Transverse colon (tissue), 4 donors: Measurements from ENCODE around the gene CHAD. TPM values are rescaled to one million over a fixed set of nuclear protein-coding genes. Genes with fewer than 3 reads are reported as not detected.

Experiments
- DNase-seq: peaks from one replicate; pipeline ENCODE4 v3.0.0-alpha.2; 2019
- H3K27ac ChIP-seq, 4 donors: fragments of 200-600 bp; sonication (generic); 2 replicates each; pipeline ENCODE4 v1.5.1; 2016 to 2018; ENCODE audit warnings: inconsistent platforms in 4 of 4
- H3K27me3 ChIP-seq: fragments of 200-600 bp; sonication (generic); 2 replicates; pipeline ENCODE4 v1.5.1; 2017; ENCODE audit warnings: inconsistent platforms
- H3K36me3 ChIP-seq, 4 donors: fragments of 200-600 bp; sonication (generic); 2 replicates each; pipeline ENCODE4 v1.5.1; 2017 to 2019; ENCODE audit warnings: inconsistent platforms in 4 of 4
- H3K4me1 ChIP-seq, 4 donors: fragments of 200-600 bp; sonication (generic); 2 replicates each; pipeline ENCODE4 v1.5.1; 2017 to 2020; ENCODE audit warnings: inconsistent platforms in 4 of 4
- H3K4me3 ChIP-seq, 4 donors: fragments of 200-600 bp; sonication (generic); 1 replicate in 1 of 4; 2 replicates in 3 of 4; pipeline versions ENCODE4 v1.5.1 to v1.6.1; 2017 to 2019; ENCODE audit warnings: inconsistent platforms in 4 of 4
- H3K9me3 ChIP-seq, 2 donors: fragments of 200-600 bp; sonication (generic); 2 replicates each; pipeline ENCODE4 v1.5.1; 2017 to 2019; ENCODE audit warnings: inconsistent platforms in 2 of 2
- CTCF ChIP-seq, 5 experiments: fragments of 200-600 bp in 3 of 5; fragments of 450-650 bp in 2 of 5; sonication (generic) in 3 of 5; IDR thresholded peaks; 1 replicate in 2 of 5; 2 replicates in 3 of 5; pipeline ENCODE4 v1.5.1; 2016 to 2017; ENCODE audit warnings: antibody characterized with exemption in 5 of 5, inconsistent platforms in 3 of 5, mild to moderate bottlenecking in 2 of 5, moderate library complexity in 1 of 5
- EP300 ChIP-seq: sonication (generic); formaldehyde crosslinking; IDR thresholded peaks from one replicate; pipeline ENCODE4 v1.6.1; 2017; ENCODE audit warnings: antibody characterized with exemption, low read depth
- POLR2A ChIP-seq: fragments of 450-650 bp; IDR thresholded peaks from one replicate; pipeline ENCODE4 v1.6.1; 2016; ENCODE audit warnings: antibody characterized with exemption, mild to moderate bottlenecking, moderate library complexity
- POLR2AphosphoS5 ChIP-seq, 3 donors: sonication (generic); formaldehyde crosslinking; IDR thresholded peaks; one replicate each; pipeline ENCODE4 v1.6.1; 2016; ENCODE audit warnings: antibody characterized with exemption in 3 of 3
- WGBS, 2 donors: methylation state at CpG; one replicate each; pipeline ENCODE4 v1.1.5; 2018; ENCODE audit warnings: low coverage in 1 of 2; 5-methylcytosine and 5-hydroxymethylcytosine counted together
- in situ Hi-C, 4 donors: fragments of 200-750 bp; cut with MboI; loops; one replicate each; pipeline versions ENCODE4 v1.15.0 to v1.15.1; 2017; ENCODE audit warnings: low sequenced_read_pairs in 3 of 4, low pct_ligation_motif_present in 1 of 4, low pct_unique_long_range_greater_than_20kb in 1 of 4
- intact Hi-C: fragments of 100-400 bp; cut with DNase I; formaldehyde crosslinking; loops from one replicate; pipeline ENCODE4 v1.15.1; 2023; ENCODE audit warnings: low total_unique reads
- total RNA-seq, 4 donors: library from RNA; depleted of rRNA; stranded (reverse); fragments of >200 nt; gene quantifications; one replicate each; pipeline ENCODE4 v1.1.0, GENCODE V29; 2016

Gene CHAD
- total RNA-seq, 4 donors from 2014 or later = 9.6 to 59.8 (median 19.7) TPM

DNA sequence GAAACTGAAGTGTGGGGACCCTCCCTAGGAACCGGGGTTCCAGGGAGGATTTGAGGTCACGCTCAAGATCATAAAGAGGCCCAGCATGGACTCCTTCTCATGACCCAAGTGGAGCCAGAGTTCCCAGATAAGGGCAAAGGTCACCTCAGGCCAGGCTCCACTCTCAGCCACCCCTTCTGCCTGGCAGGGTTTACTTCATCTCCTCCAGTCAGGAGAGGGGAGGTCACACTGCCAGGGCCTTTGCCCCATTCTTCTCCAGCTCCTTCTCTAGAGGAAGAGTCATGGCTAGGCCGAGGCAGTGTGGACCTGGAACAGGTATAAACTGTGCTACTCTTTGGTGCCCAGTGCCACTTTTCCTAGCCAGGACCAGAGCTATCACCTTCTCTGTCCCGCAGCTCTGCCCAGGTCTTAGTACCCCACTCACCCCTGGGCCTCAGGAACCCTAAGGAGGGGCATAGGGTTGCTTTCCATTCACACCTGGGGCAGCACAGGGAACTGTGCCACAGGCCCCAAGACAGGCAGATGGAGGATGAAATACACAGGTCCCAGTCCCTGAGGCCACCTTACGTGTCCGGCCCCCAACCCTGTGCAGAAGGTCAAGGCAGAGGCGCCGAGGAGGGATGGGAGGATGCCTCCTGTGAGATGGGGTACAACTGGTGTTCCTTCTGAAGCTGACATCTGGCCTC, 43.5 kb downstream of the CHAD start:
- H3K27me3 ChIP-seq = no peaks in the 10 kb centered on the region
- no peak for DNase-seq
- no peak for TF ChIP-seq POLR2AphosphoS5 (IDR thresholded peaks at IDR 0.05)
- no peak for TF ChIP-seq CTCF (IDR thresholded peaks at IDR 0.05)
- TF ChIP-seq POLR2A = no peak
- no peak for TF ChIP-seq EP300
- 81% methylated on average over 6 of the region's 8 CpGs; no CpG with 5 or more reads in 1 of the 2 donors for WGBS, 2 donors
- in situ Hi-C loops = no loop called here
- H3K4me3 ChIP-seq = peak overlapping the region; percentile 55 to 76 (median 64)
- H3K36me3 ChIP-seq = no peaks in the 10 kb centered on the region
- H3K9me3 ChIP-seq = no peaks in the 10 kb centered on the region
- intact Hi-C loops = no loop called here
- peaks cover 11 to 65% (median 46%) of the 10 kb centered on the region in 4 donors for H3K4me1 ChIP-seq
- peak overlapping the region; percentile 87 to 92 (median 90) for H3K27ac ChIP-seq

GRCh38 chr17:50424246-50424995, 44.3 kb downstream of the CHAD start:
- Histone ChIP-seq H3K27me3 (no peaks in the 10 kb centered on the region), H3K36me3 (no peaks in the 10 kb centered on the region), H3K9me3 (no peaks in the 10 kb centered on the region), H3K4me3 (no peak overlapping the region), H3K4me1 (peaks cover 11 to 59% (median 43%) of the 10 kb centered on the region in 4 donors), H3K27ac (peak overlapping the region; percentile 14 to 92 (median 90))
- WGBS, 2 donors = 76 to 96% methylated on average over 4 to 9 of the region's 9 CpGs
- in situ Hi-C loops (no loop called here), intact Hi-C loops (no loop called here)
- no peak for DNase-seq
- TF ChIP-seq CTCF (IDR thresholded peaks at IDR 0.05) (no peak), EP300 (no peak), POLR2A (no peak), POLR2AphosphoS5 (IDR thresholded peaks at IDR 0.05) (no peak)

GRCh38 chr17:50423553-50424159, 45.0 kb downstream of the CHAD start:
- in situ Hi-C loops = no loop called here

More at GRCh38 chr17:50423553-50424159, 45.0 kb downstream of the CHAD start:
- Histone ChIP-seq H3K27ac (peak overlapping the region in 1 of 4 donors; percentile 88), H3K4me1 (peaks cover 11 to 51% (median 39%) of the 10 kb centered on the region in 4 donors), H3K27me3 (no peaks in the 10 kb centered on the region), H3K9me3 (no peaks in the 10 kb centered on the region), H3K36me3 (no peaks in the 10 kb centered on the region), H3K4me3 (no peak overlapping the region)
- TF ChIP-seq CTCF (IDR thresholded peaks at IDR 0.05) (no peak), POLR2A (no peak)
- intact Hi-C loops = no loop called here
- DNase-seq = no peak
- WGBS, 2 donors = 58 to 70% methylated on average over 6 of the region's 6 CpGs
